ENCODE measurements around the gene LHFPL2.

LHFPL2 gene

GRCh38 chr5:78567617-78568016 is 81.0 kb downstream of the LHFPL2 start:
- no peak overlapping the region for H3K27ac ChIP-seq (ENCODE audit: low read depth, low read length)
- no peaks in the 10 kb centered on the region for H3K27me3 ChIP-seq (ENCODE audit: control insufficient read depth, insufficient read depth, low read length)
- H3K4me3 ChIP-seq (ENCODE audit: low read depth, low read length): no peak overlapping the region
- H3K36me3 ChIP-seq (ENCODE audit: control insufficient read depth, insufficient read depth, low read length): peaks cover 14% of the 10 kb centered on the region
- no peaks in the 10 kb centered on the region for H3K9me3 ChIP-seq (ENCODE audit: control insufficient read depth, insufficient read depth, low read length)
- H3K9ac ChIP-seq (ENCODE audit: low read depth, low read length): no peak overlapping the region
- H3K4me1 ChIP-seq (ENCODE audit: control insufficient read depth, insufficient read depth, low read length): peaks cover 21% of the 10 kb centered on the region

GRCh38 chr5:78566747-78567425 is 81.7 kb downstream of the LHFPL2 start:
- H3K36me3 ChIP-seq (ENCODE audit: control insufficient read depth, insufficient read depth, low read length): peaks cover 14% of the 10 kb centered on the region
- H3K27ac ChIP-seq (ENCODE audit: low read depth, low read length): no peak overlapping the region
- no peak overlapping the region for H3K4me3 ChIP-seq (ENCODE audit: low read depth, low read length)
- H3K9me3 ChIP-seq (ENCODE audit: control insufficient read depth, insufficient read depth, low read length): no peaks in the 10 kb centered on the region
- H3K9ac ChIP-seq (ENCODE audit: low read depth, low read length): no peak overlapping the region
- no peaks in the 10 kb centered on the region for H3K27me3 ChIP-seq (ENCODE audit: control insufficient read depth, insufficient read depth, low read length)
- peaks cover 21% of the 10 kb centered on the region for H3K4me1 ChIP-seq (ENCODE audit: control insufficient read depth, insufficient read depth, low read length)

DNA sequence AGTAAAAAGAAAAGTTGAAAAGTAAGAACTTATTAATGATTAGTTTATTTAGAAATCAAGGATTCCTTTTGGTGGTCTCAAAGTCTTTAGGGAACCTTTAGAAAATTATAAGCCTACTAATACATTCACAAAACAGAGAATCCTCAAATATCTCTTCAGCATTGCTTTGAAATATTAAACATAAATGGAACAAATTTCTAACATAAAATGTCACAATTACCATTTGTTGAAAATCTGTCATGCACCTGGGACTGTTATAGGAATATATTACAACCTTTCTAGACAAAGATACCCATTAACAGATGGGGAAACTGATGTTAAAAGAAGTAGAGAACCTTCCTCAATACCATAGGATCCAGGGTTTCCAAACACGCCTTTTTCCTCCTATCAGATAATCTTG is 83.2 kb downstream of the LHFPL2 start:
- no peak overlapping the region for H3K9ac ChIP-seq (ENCODE audit: low read depth, low read length)
- H3K36me3 ChIP-seq (ENCODE audit: control insufficient read depth, insufficient read depth, low read length): peaks cover 14% of the 10 kb centered on the region
- no peak overlapping the region for H3K27ac ChIP-seq (ENCODE audit: low read depth, low read length)
- peaks cover 21% of the 10 kb centered on the region for H3K4me1 ChIP-seq (ENCODE audit: control insufficient read depth, insufficient read depth, low read length)
- H3K9me3 ChIP-seq (ENCODE audit: control insufficient read depth, insufficient read depth, low read length): no peaks in the 10 kb centered on the region
- H3K4me3 ChIP-seq (ENCODE audit: low read depth, low read length): no peak overlapping the region
- no peaks in the 10 kb centered on the region for H3K27me3 ChIP-seq (ENCODE audit: control insufficient read depth, insufficient read depth, low read length)

- H3K9me3 ChIP-seq (ENCODE audit: control insufficient read depth, insufficient read depth, low read length): no peaks in the 10 kb centered on the region
- peaks cover 14% of the 10 kb centered on the region for H3K36me3 ChIP-seq (ENCODE audit: control insufficient read depth, insufficient read depth, low read length)
- no peak overlapping the region for H3K27ac ChIP-seq (ENCODE audit: low read depth, low read length)
- H3K27me3 ChIP-seq (ENCODE audit: control insufficient read depth, insufficient read depth, low read length): no peaks in the 10 kb centered on the region
- H3K4me1 ChIP-seq (ENCODE audit: control insufficient read depth, insufficient read depth, low read length): peaks cover 8% of the 10 kb centered on the region; the same call in 1 of the 2 replicates
- no peak overlapping the region for H3K4me3 ChIP-seq (ENCODE audit: low read depth, low read length)
- no peak overlapping the region for H3K9ac ChIP-seq (ENCODE audit: low read depth, low read length)
Observed at GRCh38 chr5:78563621-78564020, 85.0 kb downstream of the LHFPL2 start.

DNA sequence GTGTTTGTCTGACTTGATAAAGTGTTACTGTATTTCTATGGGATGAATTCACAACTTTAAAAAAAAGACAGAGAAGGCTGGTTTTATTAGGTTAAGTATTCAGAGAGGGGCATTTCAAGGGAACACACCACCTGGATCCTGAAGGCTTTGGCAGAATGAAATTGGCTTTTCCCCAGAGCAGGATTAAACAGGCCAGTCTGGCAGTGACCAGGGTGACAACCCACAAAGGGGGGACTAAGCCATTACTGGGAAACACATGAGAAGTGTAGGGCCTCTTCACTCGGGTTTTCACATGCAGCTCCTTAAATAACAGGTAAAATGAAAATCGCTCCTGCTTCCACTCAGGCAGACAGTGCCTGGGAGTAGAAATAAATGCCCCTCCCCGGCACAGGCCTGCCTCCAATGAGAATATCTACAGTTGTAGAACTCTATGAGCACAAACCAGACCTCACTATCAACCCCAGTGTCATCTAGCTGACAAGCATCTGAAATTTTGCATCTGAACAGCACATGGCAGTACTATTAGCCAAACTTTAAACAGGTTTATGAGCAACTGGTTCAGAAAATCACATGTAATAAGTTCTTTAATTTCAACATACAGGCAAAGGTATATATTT is 85.8 kb downstream of the LHFPL2 start:
- Histone ChIP-seq H3K9me3 (ENCODE audit: control insufficient read depth, insufficient read depth, low read length) (no peaks in the 10 kb centered on the region), H3K4me3 (ENCODE audit: low read depth, low read length) (no peak overlapping the region), H3K27ac (ENCODE audit: low read depth, low read length) (no peak overlapping the region), H3K9ac (ENCODE audit: low read depth, low read length) (no peak overlapping the region), H3K4me1 (ENCODE audit: control insufficient read depth, insufficient read depth, low read length) (no peaks in the 10 kb centered on the region), H3K27me3 (ENCODE audit: control insufficient read depth, insufficient read depth, low read length) (no peaks in the 10 kb centered on the region), H3K36me3 (ENCODE audit: control insufficient read depth, insufficient read depth, low read length) (peaks cover 14% of the 10 kb centered on the region)

- Histone ChIP-seq H3K27ac (ENCODE audit: low read depth, low read length) (no peak overlapping the region), H3K9ac (ENCODE audit: low read depth, low read length) (no peak overlapping the region), H3K27me3 (ENCODE audit: control insufficient read depth, insufficient read depth, low read length) (no peaks in the 10 kb centered on the region), H3K4me1 (ENCODE audit: control insufficient read depth, insufficient read depth, low read length) (no peaks in the 10 kb centered on the region), H3K9me3 (ENCODE audit: control insufficient read depth, insufficient read depth, low read length) (no peaks in the 10 kb centered on the region), H3K4me3 (ENCODE audit: low read depth, low read length) (no peak overlapping the region), H3K36me3 (ENCODE audit: control insufficient read depth, insufficient read depth, low read length) (peaks cover 14% of the 10 kb centered on the region)
Observed at GRCh38 chr5:78562001-78562400, 86.6 kb downstream of the LHFPL2 start.

DNA sequence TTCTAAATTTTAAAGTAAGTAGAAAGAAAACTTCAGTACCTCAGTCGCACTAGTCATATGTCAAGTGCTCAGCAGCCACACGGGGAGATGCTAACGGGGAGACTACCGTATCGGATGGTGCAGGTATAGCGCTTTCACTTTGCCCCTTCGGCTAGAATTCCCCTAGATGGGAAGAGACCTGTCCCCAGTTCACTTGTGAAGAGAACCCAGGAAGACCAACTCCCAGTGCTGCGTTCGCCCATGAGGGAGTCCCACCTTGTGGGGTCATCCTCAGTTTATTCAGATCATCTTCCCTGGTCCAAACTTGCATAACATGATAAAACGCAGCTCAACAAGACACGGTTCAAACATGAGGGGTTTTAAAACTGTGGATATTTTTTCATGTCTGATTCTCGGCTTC is 87.3 kb downstream of the LHFPL2 start:
- H3K4me1 ChIP-seq (ENCODE audit: control insufficient read depth, insufficient read depth, low read length): no peaks in the 10 kb centered on the region
- no peaks in the 10 kb centered on the region for H3K9me3 ChIP-seq (ENCODE audit: control insufficient read depth, insufficient read depth, low read length)
- H3K9ac ChIP-seq (ENCODE audit: low read depth, low read length): no peak overlapping the region
- H3K36me3 ChIP-seq (ENCODE audit: control insufficient read depth, insufficient read depth, low read length): peaks cover 14% of the 10 kb centered on the region
- no peaks in the 10 kb centered on the region for H3K27me3 ChIP-seq (ENCODE audit: control insufficient read depth, insufficient read depth, low read length)
- no peak overlapping the region for H3K4me3 ChIP-seq (ENCODE audit: low read depth, low read length)
- H3K27ac ChIP-seq (ENCODE audit: low read depth, low read length): no peak overlapping the region

DNA sequence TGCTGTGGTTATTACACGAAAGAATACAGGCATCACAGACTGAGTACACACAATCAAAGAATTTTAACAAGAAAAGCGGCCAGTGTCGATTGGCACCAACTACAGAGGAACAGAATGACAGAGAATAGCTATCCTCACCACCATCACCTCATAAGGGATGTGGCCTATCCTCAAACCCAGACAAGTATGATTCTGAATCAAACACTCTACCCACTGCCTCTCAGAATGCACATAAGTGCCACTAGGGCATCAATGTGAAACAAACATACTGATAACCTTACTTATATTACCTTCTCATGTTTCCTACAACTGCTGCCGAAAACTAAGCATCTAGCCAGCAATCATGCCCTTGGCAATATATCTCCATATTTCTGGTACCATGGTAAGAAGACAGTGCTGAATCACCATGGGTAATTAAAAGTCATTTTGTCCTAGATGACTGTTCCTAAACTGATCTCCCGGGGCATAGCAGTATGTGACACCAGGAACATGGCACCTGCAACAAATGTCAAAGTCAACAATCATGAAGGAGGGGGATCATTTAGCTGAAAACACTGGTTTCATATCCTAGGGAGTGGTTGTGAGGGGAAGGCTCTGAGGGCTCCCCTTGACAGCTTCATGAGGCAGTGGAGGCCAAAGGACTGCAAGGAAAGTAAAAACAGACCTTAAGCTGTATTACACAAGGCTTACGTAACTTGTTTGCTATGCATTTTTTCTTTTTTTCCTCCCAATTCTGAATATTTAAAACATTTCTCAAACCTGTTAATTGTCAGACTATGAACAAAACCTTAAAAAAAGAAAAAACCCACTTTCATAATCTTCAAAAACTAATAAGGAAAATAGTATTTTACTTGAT is 88.3 kb downstream of the LHFPL2 start:
- H3K36me3 ChIP-seq (ENCODE audit: control insufficient read depth, insufficient read depth, low read length): peaks cover 14% of the 10 kb centered on the region
- H3K9ac ChIP-seq (ENCODE audit: low read depth, low read length): no peak overlapping the region
- no peak overlapping the region for H3K27ac ChIP-seq (ENCODE audit: low read depth, low read length)
- H3K27me3 ChIP-seq (ENCODE audit: control insufficient read depth, insufficient read depth, low read length): no peaks in the 10 kb centered on the region
- H3K9me3 ChIP-seq (ENCODE audit: control insufficient read depth, insufficient read depth, low read length): no peaks in the 10 kb centered on the region
- H3K4me1 ChIP-seq (ENCODE audit: control insufficient read depth, insufficient read depth, low read length): no peaks in the 10 kb centered on the region
- no peak overlapping the region for H3K4me3 ChIP-seq (ENCODE audit: low read depth, low read length)

- no peak overlapping the region for H3K9ac ChIP-seq (ENCODE audit: low read depth, low read length)
- no peaks in the 10 kb centered on the region for H3K4me1 ChIP-seq (ENCODE audit: control insufficient read depth, insufficient read depth, low read length)
- H3K9me3 ChIP-seq (ENCODE audit: control insufficient read depth, insufficient read depth, low read length): no peaks in the 10 kb centered on the region
- no peak overlapping the region for H3K4me3 ChIP-seq (ENCODE audit: low read depth, low read length)
- no peak overlapping the region for H3K27ac ChIP-seq (ENCODE audit: low read depth, low read length)
- H3K27me3 ChIP-seq (ENCODE audit: control insufficient read depth, insufficient read depth, low read length): no peaks in the 10 kb centered on the region
- H3K36me3 ChIP-seq (ENCODE audit: control insufficient read depth, insufficient read depth, low read length): no peaks in the 10 kb centered on the region; the same call in 1 of the 2 replicates
Observed at GRCh38 chr5:78557601-78558000, 91.0 kb downstream of the LHFPL2 start.

- Histone ChIP-seq H3K27me3 (ENCODE audit: control insufficient read depth, insufficient read depth, low read length) (no peaks in the 10 kb centered on the region), H3K4me1 (ENCODE audit: control insufficient read depth, insufficient read depth, low read length) (no peaks in the 10 kb centered on the region)
Observed at GRCh38 chr5:78555870-78556269, 92.7 kb downstream of the LHFPL2 start.

GRCh38 chr5:78554670-78555069 is 93.9 kb downstream of the LHFPL2 start:
- no peaks in the 10 kb centered on the region for H3K27me3 ChIP-seq (ENCODE audit: control insufficient read depth, insufficient read depth, low read length)
- H3K4me3 ChIP-seq (ENCODE audit: low read depth, low read length): no peak overlapping the region
- H3K9me3 ChIP-seq (ENCODE audit: control insufficient read depth, insufficient read depth, low read length): no peaks in the 10 kb centered on the region
- no peak overlapping the region for H3K9ac ChIP-seq (ENCODE audit: low read depth, low read length)
- H3K36me3 ChIP-seq (ENCODE audit: control insufficient read depth, insufficient read depth, low read length): no peaks in the 10 kb centered on the region
- no peak overlapping the region for H3K27ac ChIP-seq (ENCODE audit: low read depth, low read length)
- no peaks in the 10 kb centered on the region for H3K4me1 ChIP-seq (ENCODE audit: control insufficient read depth, insufficient read depth, low read length)

More at GRCh38 chr5:78555870-78556269, 92.7 kb downstream of the LHFPL2 start:
- Histone ChIP-seq H3K9ac (ENCODE audit: low read depth, low read length) (no peak overlapping the region), H3K4me3 (ENCODE audit: low read depth, low read length) (no peak overlapping the region), H3K27ac (ENCODE audit: low read depth, low read length) (no peak overlapping the region), H3K36me3 (ENCODE audit: control insufficient read depth, insufficient read depth, low read length) (no peaks in the 10 kb centered on the region; the same call in 1 of the 2 replicates), H3K9me3 (ENCODE audit: control insufficient read depth, insufficient read depth, low read length) (no peaks in the 10 kb centered on the region)
